Left ventricle myocardium superior (tissue), 1 donor: ENCODE results near the gene PRH2. TPM values are rescaled to one million over a fixed set of nuclear protein-coding genes. Genes with fewer than 3 reads are reported as not detected.

Experiments
- ATAC-seq: fragments of 200-7000 bp; cut with Tn5 transposase; one replicate; pipeline ENCODE4 v1.9.1; 2020; ENCODE audit warnings: mild to moderate bottlenecking, moderate library complexity
- DNase-seq: peaks from one replicate; pipeline ENCODE4 v3.0.0-alpha.2; 2020
- intact Hi-C: fragments of 100-400 bp; cut with micrococcal nuclease; formaldehyde crosslinking; loops from one replicate; pipeline ENCODE4 v1.11.0; 2022
- long read RNA-seq: library from polyadenylated mRNA; unstranded; transcript quantifications from one replicate; pipeline ENCODE4 v2.0.0, GENCODE V29; 2021
- total RNA-seq: library from RNA; stranded (reverse); fragmentation: NEBNext Ultra II Directional; extraction: Animal tissue kit (Norgen Biotek cat#: 25700); gene quantifications from one replicate; pipeline ENCODE4 v1.2.1, GENCODE V29; 2021
- donor health status: DM: no; HTN: yes; CAD: no; lungs with severe emphysema.

The PRH2 gene
- total RNA-seq = not detected
- long read RNA-seq = 0 reads

DNA sequence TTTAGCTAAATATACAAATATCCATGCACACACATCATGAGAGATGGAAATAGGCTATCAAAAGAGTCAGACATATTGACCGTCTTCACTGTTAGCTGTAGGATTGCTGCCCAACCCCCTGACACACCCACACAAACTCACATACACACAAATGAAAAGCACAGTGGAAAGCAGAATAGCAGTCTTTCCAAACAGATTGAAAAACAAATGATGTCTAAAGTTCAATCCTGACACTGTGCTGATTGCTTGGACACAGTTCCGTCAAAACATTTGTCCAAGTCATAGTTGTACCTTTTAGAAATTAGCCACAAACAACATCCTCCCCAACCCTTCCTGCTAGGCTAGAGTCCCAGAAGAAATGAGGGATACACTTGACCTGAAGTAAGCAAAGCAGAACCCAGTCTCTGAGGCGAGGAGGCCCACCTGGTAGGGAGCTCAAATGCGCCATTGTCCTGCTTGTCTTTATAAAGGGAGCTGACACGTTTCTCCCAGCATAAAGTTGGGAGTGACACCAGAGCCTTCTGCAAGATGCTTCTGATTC lies at the start of gene PRH2:
Gene PRH2, plus strand, starts transcription at position 491 of the 541 bp plus-strand sequence. Its CDS starts 38 bp downstream, at position 529.
- ATAC-seq = no peak
- intact Hi-C loops = no loop called here

DNA sequence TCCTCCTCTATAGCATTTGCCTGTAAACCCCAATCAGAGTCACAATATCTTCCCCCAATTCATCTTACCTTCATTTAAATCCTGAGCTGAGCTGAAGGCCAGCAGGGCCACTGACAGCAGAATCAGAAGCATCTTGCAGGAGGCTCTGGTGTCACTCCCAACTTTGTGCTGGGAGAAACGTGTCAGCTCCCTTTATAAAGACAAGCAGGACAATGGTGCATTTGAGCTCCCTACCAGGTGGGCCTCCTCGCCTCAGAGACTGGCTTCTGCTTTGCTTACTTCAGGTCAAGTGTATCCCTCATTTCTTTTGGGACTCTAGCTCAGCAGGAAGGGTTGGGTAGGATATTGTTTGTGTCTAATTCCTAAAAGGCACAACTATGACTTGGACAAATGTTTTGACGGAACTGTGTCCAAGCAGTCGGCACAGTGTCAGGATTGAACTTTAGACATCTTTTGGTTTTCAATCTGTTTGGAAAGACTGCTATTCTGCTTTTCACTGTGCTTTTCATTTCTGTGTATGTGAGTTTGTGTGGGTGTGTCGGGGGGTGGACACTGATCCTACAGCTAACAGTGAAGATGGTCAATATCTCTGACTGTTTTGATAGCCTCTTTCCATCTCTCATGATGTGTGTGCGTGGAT lies 44.8 kb upstream of the PRH2 start, which contains the start of gene PRH1:
Gene PRH1, minus strand, starts transcription at position 170 of the 640 bp plus-strand sequence. Its CDS starts 38 bp downstream, at position 132.
- intact Hi-C loops = no loop called here
- DNase-seq (no peak), ATAC-seq (no peak)

More for the DNA sequence above, at the start of gene PRH2:
- DNase-seq = no peak

GRCh38 chr12:10889226-10889625 lies 39.8 kb upstream of the PRH2 start:
- ATAC-seq (no peak), DNase-seq (no peak)
- intact Hi-C loops = no loop called here

GRCh38 chr12:10891937-10892336 lies 37.1 kb upstream of the PRH2 start:
- DNase-seq (no peak), ATAC-seq (no peak)
- intact Hi-C loops = no loop called here

- ATAC-seq = no peak
- intact Hi-C loops = no loop called here
- DNase-seq = no peak
These were observed 32.2 kb upstream of the PRH2 start for GRCh38 chr12:10896854-10897253.

GRCh38 chr12:10900530-10900929 lies 28.5 kb upstream of the PRH2 start:
- no peak for ATAC-seq
- no peak for DNase-seq
- intact Hi-C loops = no loop called here

DNA sequence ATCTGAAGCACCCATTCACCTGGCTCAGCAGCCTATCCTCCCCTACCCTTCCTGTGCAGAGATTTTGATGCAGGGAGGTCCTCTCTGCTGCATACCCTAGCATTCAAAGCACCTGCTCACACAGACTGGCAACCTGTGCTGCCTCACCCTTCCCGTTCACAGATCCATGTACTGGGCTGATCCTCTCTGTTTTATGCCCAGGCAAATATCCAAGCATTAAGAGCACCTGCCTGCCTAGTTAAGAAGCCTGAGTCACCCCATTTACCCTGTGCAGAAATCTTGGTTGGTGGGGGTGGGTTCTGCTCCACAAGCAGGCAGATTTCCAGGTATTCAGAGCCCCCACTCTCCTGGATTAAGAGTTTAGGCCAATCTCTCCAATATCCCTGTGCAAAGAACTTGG lies 28.1 kb upstream of the PRH2 start:
- DNase-seq (no peak), ATAC-seq (no peak)
- intact Hi-C loops = no loop called here

- no peak for DNase-seq
- intact Hi-C loops = no loop called here
- no peak for ATAC-seq
These were observed 27.6 kb upstream of the PRH2 start for GRCh38 chr12:10901427-10901826.

DNA sequence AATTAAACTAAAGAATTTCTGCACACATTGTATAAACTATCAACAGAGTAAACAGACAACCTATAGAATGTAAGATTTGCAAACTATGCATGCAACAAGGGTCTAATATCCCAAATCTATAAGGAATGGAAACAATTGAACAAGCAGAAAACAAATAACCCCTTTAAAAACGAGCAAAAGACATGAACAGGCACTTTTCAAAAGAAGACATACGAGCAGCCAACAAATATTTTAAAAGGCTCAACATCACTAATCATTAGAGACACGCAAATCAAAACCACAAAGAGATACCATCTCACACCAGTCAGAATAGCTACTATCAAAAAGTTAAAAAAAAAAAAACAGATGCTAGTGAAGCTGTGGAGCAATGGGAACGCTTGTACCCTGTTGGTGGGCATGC lies 24.4 kb upstream of the PRH2 start:
- ATAC-seq (no peak), DNase-seq (no peak)
- intact Hi-C loops = no loop called here

GRCh38 chr12:10909462-10909861 lies 19.6 kb upstream of the PRH2 start, which contains the start of gene TAS2R13:
TSS of gene TAS2R13 (minus strand) at chr12:10909562. CDS start at chr12:10909298, 264 bp downstream.
- DNase-seq (no peak), ATAC-seq (no peak)
- intact Hi-C loops = loop anchor here (2.0 kb wide), 1 partner anchor 43 kb away; no protein-coding TSS in a partner anchor

DNA sequence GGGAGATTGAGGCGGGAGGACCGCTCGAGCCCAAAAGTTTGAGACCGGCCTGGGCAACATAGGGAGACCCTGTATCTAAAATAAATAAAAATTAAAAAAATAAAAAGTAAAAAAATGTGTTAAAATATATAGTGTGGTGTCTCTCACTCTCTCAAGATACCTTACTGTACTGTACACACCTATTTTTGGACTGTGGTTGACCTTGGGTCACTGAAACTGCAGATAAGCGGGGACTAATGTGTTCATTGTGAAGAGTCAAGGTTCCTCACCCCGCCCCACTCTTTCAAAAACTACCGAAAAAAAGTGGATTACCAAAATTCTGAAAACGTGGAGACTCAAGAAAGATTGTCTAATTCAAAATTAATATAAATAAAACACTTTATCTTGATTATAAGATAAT lies 18.7 kb upstream of the PRH2 start:
- DNase-seq = no peak
- intact Hi-C loops = no loop called here
- ATAC-seq = peak; percentile 73

DNA sequence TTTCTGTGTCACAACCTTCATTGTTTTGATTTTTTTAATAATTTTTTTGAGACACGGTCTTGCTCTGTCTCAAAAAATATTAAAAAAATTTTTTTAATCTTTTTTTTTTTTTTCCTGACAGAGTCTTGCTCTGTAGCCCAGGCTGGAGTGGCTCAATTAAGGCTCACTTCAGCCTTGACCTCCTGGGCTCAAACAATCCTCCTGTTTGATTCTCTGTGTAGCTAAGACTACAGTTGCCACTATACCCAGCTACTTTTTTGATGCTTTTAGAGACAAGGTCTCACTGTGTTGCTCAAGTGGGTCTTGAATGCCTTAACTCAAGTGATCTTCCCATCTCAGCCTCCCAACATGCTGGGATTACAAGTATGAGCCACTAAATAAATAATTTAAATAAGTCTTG lies 9.2 kb upstream of the PRH2 start:
- DNase-seq (no peak), ATAC-seq (no peak)
- intact Hi-C loops = no loop called here

GRCh38 chr12:10926269-10926668 lies 2.8 kb upstream of the PRH2 start:
- intact Hi-C loops = no loop called here
- DNase-seq (no peak), ATAC-seq (no peak)

DNA sequence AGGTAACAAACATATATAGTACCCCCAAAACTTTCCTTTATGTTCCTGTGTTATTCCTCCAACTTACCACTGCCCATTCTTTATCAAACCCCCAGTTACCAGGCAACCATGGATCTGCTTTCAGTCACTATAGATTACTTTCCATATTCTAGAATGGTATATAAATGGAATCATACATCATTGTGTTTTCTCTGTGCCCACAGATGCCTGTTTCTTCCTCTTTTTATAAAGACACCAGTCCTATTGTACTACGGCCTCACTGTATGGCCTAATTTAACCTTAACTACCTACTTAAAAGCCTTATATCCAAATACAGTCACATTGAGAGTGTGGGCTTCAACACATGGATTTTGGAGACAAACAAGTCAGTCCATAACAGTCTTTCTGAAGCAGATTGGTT lies 7.5 kb downstream of the PRH2 start:
- ATAC-seq (no peak), DNase-seq (no peak)
- intact Hi-C loops = no loop called here

- no peak for ATAC-seq
- intact Hi-C loops = no loop called here
- no peak for DNase-seq
These were observed 10.1 kb downstream of the PRH2 start, which contains the start of gene TAS2R14 for GRCh38 chr12:10939163-10939562. TSS of gene TAS2R14 (minus strand) at chr12:10939263. CDS start at chr12:10939207, 56 bp downstream.

GRCh38 chr12:10940389-10940788 lies 11.4 kb downstream of the PRH2 start:
- DNase-seq = no peak
- intact Hi-C loops = no loop called here
- ATAC-seq = no peak

- intact Hi-C loops = no loop called here
- no peak for DNase-seq
- ATAC-seq = no peak
These were observed 12.3 kb downstream of the PRH2 start for GRCh38 chr12:10941369-10941768.

DNA sequence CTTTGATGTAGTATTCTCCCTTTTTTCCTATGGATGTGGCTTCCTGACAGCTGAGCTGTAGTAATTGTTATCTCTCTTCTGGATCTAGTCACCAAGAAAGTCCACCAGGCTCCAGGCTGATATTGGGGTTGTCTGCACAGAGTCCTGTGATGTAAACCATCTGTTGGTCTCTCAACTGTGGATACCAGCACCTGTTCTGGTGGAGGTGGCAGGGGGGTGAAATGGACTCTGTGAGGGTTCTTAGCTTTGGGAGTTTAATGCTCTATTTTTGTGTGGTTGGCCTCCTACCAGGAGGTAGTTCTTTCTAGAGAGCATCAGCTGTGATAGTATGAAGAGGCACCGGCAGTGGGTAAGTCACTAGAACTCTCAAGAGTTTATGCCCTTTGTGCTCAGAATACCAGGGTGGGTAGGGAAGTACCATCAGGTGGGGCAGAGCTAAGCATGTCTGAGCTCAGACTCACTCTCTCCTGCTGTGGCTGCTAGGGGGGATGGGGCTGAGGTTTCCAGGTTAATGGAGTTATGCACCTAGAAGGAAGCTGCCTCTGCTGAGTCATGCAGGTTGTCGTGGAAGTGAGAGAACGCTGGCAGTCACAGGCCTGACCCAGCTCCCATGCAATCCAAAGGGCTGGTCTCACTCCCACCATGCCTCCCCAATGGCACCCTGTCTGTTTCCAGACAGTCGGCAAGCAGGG lies 13.0 kb downstream of the PRH2 start:
- ATAC-seq = no peak
- intact Hi-C loops = no loop called here
- no peak for DNase-seq

GRCh38 chr12:10943167-10943566 lies 14.1 kb downstream of the PRH2 start:
- no peak for ATAC-seq
- no peak for DNase-seq
- intact Hi-C loops = no loop called here

- ATAC-seq = peak; percentile 100
- intact Hi-C loops = loop anchor here (2.0 kb wide), 1 partner anchor 44 kb away; the partner anchor contains the start of gene TAS2R13
These were observed 23.6 kb downstream of the PRH2 start for GRCh38 chr12:10952645-10953044.

More at GRCh38 chr12:10952645-10953044, 23.6 kb downstream of the PRH2 start:
- peak; percentile 51 for DNase-seq
